HG02571 (cell line): ENCODE data around the gene FBXO42.
A peak's percentile ranks its signal among the peaks of the same experiment; 100 is the strongest.

Experiments used
- ATAC-seq: cut with Tn5 transposase; IDR thresholded peaks from one replicate; pipeline ENCODE4 v1.9.1; 2021; ENCODE audit warnings: mild to moderate bottlenecking, moderate library complexity; ENCODE audit not compliant: unreplicated experiment

The FBXO42 gene

GRCh38 chr1:16351994-16352841 lies at the start of gene FBXO42:
FBXO42 (minus strand) TSS chr1:16352480; CDS start chr1:16315418, 37,062 bp downstream.
- ATAC-seq: peak; percentile 87

DNA sequence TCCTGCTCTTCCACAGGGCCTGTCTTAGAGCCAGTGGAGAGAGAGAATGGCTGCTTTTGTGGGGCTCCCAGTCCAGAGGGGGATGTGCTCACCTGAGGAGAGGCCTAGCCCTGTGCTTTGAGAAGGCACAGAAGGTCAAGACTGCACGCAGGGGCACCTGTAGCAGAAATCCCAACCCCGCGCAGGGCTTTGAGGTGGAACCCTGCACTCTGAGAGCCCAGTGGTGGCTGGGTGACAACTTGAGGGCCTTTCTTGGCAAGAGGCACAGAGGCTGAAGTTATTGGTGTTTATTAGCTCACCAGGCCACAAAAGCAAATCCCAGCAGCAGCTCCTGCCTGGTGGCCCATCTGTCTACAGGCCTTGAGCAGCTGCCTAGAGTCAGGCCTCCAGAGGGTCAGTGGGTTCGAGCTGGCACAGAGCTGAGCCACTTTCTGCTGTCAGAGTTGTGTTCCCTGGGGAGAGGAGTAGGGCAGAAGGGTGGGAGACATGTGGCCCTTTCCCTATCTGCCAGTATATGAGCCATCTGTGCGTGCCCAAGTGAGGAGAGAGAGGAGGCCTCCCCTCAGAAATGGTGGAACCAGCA lies 46.2 kb upstream of the FBXO42 start:
- no peak for ATAC-seq

DNA sequence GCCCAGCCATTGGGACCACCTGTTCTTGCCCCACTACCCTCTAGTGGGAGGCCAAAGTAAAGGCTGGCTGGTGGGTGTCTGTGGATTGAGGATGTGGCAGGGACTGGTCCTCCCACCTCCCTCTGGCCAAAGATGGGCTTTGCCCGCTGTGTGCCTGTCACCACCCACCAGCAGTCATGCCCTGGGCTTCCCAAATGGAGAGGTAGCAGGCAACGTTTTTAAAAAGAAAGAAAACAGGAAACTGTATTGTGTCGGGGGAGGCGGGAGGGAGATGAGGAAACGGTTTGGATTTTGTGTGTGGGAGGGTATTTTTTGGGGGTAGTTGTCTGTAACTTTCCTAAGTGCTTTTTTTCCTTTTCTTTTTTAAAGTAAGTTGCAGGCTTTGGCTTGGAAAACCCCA lies 44.8 kb upstream of the FBXO42 start:
- no peak for ATAC-seq

DNA sequence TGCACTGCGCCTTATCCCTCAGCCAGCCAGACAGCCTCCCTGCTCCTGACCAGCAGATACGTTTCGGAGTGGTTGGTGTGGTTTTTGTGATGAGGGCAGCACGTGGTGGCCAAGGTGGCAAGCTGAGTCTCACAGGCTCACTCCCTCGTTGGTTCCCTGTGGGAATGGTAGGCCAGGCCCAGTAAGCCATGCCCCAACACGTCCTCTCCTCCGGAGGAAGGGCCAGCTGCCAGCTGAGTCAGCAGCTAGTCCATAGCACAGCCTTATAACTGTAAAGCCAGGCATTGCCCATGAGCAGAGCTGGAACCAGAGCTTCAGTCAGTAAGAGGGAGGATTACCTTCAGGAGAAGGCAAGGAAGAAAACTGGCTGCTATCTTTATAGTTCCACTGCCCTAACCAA lies 44.3 kb upstream of the FBXO42 start:
- ATAC-seq: no peak

DNA sequence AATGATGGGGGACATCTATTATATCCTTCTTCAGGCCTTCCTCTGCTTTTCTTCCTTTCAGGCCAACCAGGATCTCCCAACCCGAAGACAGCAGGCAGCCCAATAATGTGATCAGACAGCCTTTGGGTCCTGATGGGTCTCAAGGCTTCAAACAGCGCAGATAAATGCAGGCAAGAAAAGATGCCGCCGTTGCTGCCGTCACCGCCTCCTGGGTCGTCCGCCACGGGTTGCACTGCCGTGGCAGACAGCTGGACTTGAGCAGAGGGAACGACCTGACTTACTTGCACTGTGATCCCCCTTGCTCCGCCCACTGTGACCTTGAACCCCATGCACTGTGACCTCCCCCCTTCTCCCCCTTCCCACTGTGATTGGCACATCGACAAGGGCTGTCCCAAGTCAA lies 42.7 kb upstream of the FBXO42 start:
- ATAC-seq: no peak

DNA sequence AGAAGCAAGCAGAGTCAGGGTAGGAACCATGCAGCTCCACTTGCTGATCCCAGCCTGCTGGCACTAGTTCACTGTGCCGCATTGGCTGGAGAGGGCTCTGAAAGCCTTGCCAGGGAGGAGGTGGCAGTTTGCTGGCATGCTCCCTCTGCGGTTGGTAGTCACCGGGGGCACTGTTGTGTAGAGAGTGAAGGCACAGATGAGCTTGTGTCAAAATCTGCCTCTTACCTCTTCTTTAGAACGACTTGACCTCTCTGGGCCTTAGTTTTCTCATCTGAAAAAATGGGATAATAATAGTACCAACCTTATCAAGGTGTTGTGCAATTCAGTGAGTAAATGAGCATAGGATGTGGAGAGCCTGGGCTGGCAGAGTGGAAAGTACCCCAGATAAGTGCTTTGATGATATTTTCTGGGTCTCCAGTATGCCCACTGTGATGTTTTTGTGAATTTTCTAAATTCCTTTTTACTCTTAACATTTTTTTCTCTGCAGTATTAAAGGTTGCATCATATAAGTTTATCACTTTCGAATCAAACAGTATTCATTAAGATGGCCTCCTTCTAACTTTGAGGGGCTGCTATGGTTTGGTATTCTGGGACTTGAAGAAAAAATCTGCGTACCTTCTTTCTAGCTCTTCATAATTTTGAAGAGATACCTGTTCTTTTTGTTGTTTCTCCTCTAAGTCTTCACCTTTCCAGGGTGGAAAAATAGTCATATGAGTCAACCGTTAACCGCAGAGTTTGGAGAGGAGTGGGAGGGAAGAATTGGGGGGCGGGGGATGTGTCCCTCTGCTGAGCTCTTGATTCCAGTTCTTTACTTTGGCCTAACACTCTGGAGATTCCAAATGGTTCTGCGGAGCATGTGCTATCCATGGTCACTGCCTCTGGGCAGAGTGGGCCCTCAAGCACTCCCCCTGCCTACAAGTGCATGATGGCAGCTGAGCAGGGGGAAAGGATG lies 41.6 kb upstream of the FBXO42 start:
- no peak for ATAC-seq

- no peak for ATAC-seq
These were observed 40.7 kb upstream of the FBXO42 start for GRCh38 chr1:16392740-16393569.

- no peak for ATAC-seq
These were observed 39.1 kb upstream of the FBXO42 start for GRCh38 chr1:16391411-16391810.

- no peak for ATAC-seq
These were observed 35.2 kb upstream of the FBXO42 start for GRCh38 chr1:16387201-16388188.

DNA sequence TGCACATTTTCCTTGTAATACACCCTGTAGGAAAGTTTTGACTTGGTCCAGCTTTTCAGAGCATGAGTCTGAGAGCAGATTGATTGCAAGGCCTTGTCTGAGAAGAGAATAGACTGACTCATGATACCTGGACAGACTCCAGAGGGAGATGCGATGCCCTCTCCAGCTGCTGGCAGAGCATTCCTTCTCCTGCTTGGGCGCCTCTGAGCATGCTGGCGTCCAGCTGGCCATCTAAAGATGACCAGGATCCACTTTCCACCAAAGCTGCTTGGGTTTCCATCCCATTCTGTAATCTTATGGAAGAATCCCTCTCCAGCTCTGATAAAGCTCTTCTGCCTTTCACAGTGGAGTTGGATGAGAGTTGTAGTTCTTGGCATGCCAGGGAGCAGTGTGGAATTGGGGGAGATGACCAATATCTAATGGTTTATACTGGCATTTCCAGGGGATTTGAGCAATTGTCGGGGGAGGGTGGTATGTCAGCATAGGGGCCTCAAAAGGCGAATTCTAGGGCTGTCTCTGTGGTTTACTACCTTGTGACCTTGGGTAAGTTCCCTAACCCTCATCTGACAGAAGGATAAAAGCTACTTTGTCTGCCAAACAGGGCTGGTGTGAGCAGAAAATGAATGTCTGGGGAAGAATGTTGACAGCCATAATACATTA lies 34.3 kb upstream of the FBXO42 start:
- no peak for ATAC-seq

- no peak for ATAC-seq
These were observed 33.6 kb upstream of the FBXO42 start for GRCh38 chr1:16385659-16386453.

DNA sequence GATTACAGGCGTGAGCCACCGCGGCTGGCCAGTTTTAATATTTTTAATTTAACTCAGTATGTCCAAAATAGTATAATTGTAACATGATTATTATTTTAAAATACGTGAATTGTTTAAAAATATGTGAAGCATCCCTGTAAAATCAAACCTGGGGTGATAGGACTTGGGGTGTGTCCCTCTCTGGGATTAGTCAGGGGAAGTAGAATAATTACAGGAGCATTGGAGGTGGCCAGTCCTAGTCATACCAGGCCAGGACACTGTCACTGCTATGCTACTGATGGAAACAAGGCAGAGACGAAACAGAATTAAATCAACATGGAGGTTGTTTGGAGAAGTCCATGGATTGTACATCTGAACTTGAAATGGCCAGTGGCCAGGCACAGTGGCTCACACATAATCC lies 31.6 kb upstream of the FBXO42 start:
- no peak for ATAC-seq

DNA sequence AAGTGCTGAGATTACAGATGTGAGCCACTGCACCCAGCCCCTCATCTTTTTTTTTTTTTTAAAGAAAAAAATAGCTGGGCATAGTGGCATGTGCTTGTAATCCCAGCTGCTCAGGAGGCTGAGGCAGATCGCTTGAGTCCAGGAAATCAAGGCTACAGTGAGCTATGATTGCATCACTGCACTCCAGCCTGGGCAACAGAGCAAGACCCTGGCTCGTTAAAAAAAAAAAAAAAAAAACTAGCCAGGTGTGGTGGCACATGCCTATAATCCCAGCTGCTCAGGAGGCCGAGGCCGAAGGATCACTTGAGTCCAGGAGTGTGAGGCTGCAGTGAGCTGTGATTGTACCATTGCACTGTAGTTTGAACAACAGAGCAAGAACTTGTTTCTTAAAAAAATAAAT lies 28.6 kb upstream of the FBXO42 start:
- ATAC-seq: no peak

- ATAC-seq: no peak
These were observed 26.2 kb upstream of the FBXO42 start for GRCh38 chr1:16378443-16378842.

DNA sequence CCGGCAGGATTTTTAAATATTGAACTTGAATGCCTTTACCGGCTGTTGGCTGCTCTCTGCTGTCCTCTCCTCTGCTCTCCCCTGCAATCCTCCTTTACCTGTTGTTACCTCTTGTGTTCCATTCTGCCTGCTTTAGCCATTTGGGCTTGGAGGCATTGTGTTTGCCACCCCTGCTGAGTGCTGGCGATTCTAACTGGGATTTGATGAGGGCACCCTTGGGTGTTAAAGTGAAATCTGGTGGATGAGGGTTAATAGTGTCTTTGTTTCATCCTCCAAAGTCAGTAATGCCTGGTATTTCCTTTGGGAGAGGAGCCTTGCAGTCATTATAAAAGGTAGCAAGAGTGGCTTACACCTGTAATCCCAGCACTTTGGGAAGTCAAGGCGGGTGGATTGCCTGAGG lies 24.7 kb upstream of the FBXO42 start:
- ATAC-seq: no peak

DNA sequence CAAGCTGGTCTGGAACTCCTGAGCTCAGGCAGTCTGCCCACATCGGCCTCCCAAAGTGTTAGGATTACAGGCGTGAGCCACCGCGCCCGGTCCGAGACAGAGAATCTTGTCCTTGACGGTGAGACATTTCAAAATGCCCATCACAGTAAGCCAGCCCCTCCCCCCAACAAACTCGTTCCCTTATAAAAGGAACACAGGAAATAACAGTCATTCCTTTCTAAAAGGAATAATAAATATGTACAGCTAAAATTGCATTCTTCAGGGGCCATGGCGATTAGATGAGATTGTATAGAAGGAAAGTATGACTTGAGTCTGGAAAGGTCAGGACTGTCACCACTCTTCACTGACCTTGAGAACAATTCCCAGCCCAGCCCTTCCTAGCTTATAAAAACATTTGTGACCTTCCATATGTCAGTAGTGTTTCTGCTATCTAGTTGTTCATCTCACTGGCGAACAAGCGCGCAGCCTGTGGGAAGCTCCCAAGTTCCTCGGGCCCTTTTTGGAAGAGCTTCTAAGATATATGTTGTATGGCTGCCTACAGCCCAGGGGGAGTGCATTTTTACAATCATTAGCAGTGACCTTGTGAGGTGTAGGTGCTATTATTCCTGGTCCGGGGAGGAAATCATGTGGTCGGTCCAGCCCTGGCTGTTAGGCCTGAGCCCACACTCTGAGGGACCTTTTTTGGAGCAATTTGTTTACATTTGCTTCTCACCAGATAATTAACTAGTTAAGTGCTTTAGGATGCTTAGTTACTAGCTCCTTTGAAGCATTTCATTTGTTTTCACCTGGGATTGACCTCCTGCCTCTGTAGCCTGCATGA lies 23.5 kb upstream of the FBXO42 start:
- ATAC-seq: no peak

DNA sequence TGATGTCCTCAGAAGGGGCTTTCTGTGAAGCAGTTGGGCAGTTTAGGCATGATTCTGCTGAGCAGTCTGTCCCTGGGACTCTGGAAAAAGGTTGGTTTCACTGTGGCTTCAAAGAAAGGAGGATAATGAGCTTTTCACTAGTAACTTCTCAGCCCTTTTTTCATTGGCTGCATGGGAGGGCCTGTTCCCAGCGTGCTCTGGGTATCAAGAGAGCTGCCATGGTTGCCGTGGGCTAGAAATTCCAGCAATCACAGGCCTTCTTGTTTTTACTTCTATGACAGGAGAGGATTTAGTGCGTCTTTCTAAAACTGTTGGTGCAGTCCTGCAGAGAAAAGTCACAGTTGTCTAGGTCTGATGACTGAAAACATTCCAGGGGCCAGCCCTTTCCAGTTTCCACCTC lies 22.0 kb upstream of the FBXO42 start:
- no peak for ATAC-seq
